Stimulated activated CD4-positive, alpha-beta T cell treated with anti-CD3 and anti-CD28 coated beads, TNF-alpha, amount 100 ng/mL, for 4 hours (primary cell): ENCODE measurements around the gene ARL6IP6.
A peak's percentile ranks its signal among the peaks of the same experiment; 100 is the strongest.

ENCODE experiments used
- DNase-seq, 3 experiments: peaks; one replicate each; pipeline ENCODE4 v3.0.0-alpha.2; 2020; ENCODE audit warnings: low read depth in 3 of 3

The ARL6IP6 gene

DNA sequence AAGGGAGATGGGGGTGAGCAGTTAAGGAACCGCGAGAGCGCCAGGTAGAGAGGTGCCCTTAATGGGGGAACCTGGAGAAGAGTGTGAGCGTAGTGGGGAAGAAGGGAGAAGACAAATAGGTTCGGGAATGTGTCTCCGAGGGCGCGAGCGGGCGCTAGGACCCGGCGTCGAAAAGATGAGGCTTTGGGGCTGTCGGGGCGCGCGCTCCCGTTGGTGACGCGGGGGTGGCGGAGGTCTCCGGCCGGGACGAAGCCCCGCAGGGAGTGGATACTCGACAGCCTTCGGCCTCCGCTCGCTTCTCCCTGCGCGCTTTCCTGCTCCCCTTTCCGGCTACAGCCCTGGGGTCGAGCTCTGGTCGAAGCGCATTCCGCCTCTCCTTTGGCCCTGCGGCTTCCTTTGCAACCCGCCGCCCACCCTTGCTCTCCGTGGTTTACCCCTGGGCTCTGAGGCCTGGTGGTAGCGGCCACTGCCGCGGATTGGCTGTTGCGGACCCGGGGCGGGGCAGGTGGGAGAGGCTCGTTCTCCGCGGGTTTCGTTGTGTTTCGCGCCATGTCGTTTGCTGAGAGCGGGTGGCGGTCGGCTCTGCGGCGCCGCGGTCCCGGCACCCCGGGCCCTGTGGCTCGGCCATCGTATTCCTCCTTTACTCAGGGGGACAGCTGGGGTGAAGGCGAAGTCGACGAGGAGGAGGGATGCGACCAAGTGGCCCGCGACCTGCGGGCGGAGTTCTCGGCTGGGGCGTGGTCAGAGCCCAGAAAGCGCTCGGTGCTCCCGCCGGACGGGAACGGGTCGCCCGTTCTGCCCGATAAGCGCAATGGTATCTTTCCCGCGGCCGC, at the start of gene ARL6IP6:
TSS of gene ARL6IP6 (plus strand) at position 545 of the 833 bp plus-strand sequence. CDS start at position 550, 5 bp downstream.
- peak; percentile 86 to 91 (median 87) for DNase-seq

DNA sequence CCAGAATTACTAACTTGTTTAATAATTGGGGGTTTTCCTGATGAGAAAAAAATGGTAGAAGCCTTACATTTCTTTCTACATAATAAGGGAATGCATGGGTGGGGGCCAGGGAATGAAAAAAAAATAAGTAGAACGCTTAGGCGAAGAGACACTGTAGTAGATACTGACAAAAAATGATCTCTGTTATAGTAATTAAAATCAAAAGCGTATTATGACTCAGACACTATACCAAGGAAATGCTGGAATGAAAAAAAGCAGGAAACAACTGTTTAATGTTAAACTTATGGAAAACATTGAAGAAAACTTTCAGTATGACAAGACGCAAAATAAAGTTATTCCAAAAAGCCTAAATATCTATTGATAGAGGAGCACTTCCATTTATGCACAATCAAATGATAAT, 44.1 kb upstream of the ARL6IP6 start:
- no peak for DNase-seq

DNA sequence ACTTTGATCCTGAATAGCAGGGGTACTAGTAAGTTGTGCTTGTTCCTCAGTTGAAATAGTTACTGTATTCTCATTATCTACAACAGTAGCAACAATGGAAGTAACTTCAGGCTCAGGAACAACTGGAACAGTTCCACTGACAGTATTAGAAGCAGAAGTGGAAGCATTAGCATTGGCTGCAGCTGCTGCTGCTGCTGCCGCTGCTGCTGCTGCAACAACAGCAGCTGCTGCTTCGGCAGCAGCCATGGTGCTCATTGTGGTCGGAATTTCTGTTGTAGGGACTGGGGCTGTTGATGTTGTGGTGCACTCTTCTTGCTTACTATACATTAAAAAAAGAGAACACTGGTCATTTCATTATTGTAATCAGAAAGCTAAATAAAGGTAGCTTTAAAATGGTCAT, 42.0 kb upstream of the ARL6IP6 start:
- no peak for DNase-seq

DNA sequence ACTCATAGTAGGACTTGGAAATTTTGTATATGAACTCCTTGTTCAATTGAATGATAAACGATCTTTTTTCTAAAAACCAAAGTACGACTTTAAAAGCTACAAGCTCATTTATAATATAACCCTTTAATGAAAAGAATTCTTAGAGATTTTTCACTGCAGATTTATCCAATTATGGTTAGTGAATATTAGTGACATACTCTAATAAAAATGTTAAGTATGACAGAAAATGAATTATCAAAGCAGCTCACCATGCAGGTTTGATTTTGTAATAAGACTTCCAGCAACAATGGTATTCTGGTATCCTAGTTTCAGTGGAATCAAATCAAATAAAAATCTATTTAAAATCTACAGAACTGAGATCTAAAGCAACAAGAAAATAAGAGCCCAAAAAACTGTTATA, 39.6 kb upstream of the ARL6IP6 start:
- DNase-seq = no peak

DNA sequence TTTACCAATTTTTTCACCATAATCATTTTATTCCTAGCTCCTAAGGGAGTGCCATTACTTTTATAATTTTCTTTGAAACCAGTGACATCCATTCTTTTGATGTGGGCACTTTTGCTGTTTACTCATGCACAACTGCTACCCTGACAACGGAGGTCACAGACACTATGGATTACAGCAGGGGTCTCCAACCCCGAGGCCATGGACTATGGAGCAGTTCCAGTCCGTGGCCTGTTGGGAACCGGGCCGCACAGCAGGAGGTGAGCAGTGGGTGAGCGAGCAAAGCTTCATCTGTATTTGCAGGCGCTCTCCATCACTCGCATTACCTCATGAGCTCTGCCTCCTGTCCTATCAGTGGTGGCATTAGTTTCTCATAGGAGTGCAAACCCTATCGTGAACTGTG, 35.8 kb upstream of the ARL6IP6 start:
- no peak for DNase-seq

DNA sequence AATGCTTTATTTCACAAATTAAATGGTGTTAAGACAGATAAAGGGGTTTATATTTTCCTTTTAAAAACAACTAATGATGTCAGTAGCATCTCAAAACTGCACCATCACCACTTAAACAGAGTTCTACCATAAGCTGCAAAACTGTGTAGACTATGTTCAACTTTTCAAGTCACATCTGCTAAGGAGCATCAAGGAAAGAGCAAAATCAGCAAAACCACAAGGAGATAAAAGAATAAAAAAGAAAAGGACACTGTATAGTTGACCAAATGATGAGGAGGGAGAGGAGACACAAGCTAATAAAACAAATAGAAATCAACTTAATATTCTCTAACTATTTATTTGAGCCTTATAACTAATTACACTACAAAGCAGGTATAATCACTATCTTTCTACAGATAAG, 35.0 kb upstream of the ARL6IP6 start:
- no peak for DNase-seq

DNA sequence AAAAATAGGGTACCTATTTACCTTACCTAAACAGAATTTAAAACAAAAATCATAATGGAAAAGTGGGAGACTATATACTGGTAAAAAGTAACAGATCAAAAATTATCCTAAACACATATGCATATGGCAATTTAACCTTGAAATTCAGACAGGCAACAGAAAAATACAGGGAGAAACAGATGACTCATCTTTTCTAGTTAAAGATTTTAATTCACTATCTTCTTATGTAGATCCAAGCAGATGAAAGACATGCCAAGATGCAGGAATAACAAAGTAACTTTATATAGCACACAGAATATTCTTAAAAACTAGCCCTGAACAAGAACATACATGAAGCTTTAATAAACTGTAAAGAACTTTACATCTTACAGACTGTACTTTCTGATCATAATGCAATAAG, 32.1 kb upstream of the ARL6IP6 start:
- DNase-seq = no peak

DNA sequence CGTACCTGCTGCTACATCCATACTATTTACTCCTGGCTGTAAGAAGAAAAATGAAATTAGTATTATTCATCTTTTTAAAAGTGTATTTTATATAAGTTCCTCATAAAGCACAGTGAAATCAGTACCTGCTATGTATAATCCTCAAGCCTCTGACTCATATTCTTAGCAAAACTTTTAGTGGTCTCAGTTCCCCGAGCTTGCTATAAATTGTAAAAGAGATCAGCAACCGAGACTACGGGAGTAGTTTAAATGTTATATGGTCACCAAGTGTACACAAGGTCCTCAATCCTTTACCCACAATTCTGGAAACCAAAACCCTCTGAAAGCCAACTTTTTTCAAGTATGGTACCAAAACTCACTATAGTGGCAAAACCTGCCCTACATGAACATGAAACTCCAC, 25.4 kb upstream of the ARL6IP6 start:
- no peak for DNase-seq

DNA sequence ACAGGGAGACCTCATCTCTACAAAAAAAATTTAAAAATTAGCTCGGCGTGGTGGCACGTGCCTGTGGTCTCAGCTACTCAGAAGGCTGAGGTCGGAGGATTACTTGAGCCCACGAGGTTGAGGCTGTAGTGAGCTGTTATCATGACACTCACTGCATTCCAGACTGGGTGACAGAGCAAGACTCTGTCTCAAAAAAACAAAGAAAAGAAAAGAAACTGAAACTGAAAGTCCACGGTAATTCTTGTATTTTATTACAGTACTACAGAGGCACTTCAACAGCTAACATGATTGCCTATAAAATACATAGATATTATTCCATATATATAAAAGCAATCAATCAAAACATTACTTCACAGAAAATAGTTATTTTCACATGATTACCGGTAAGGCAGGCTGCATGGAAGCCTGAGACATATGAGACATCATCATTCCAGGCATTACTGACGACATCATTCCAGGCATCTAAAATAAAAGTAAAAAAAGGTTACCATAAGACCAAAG, 24.2 kb upstream of the ARL6IP6 start:
- DNase-seq = peak in 2 of 3 experiments; percentile 11 to 21

DNA sequence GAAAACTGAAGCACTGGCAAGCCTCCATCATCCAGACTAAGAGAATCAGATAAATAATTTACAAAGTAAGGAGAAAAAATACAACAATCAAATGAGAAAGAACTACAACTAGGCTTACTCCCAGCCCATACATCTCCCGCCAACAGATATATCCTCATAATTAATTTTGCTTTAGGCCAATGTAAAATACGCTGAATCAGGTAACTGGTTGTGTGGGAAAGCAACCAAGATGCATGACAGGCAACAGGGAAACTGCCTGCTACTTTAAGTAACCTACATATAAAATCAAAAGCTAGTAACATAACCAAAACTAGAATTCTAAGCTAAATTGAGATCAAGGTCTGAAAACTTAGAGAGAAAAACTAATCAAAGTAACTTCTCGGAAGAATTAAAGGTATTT, 22.7 kb upstream of the ARL6IP6 start:
- DNase-seq = no peak

DNA sequence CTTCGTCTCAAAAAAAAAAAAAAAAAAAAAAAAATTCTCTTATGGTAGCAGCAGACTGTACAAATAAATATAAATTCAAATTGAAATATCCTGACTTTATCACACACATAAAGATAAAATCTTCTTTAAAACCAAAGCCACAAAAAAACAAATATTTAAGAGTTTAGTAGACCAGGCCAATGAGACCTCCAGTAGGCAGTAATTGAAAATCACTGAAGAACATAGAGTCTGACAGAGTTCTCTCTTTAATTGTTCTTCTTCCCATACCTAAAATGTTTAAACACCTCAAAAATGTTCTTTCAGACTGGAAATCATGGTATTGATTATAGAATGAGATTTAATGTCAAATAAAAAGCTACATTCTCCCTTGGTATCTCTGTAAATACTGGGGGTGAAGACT, 21.9 kb upstream of the ARL6IP6 start:
- DNase-seq = no peak

DNA sequence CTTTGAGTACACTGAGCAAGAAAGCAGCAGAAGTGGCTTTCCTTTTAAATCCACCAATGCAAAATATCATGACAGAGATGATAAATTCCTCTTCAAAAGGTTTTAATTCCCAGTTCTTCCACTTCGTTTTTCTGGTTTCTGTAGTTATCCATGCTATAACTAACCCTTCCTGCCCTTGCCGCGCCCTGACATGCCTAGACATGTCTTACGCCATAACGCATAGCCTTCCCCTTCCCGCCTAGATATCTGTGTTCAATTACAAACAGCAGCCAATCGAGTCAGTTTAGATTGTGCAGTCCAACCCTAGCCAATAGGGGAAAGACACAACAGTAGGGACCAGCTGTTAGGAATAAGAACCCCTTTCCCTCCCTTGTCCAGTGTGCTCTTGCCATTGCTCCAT, 17.2 kb upstream of the ARL6IP6 start:
- DNase-seq = no peak

DNA sequence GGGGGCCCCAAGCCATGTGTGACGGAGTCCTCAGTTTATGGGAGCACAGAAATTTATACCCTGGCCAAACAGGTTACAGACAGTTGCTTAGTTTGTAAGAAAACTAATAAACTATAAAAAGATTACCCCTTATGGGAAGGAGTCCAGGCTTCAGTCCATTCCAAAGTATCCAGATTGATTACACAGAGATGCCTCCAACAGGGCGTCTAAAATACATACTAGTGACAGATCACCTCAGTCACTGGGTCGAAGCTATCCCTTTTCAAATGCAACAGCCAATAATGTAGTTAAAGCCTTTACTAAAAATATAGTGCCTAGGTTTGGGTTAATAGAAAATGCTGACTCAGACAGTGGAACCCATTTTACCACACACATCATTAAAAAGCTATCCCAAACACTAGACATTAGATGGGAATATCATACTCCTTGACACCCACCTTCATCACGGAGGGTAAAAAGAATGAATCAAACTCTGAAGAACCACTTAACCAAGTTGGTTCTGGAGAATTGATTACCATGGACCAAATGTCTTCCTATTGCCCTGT, 11.9 kb upstream of the ARL6IP6 start:
- no peak for DNase-seq

DNA sequence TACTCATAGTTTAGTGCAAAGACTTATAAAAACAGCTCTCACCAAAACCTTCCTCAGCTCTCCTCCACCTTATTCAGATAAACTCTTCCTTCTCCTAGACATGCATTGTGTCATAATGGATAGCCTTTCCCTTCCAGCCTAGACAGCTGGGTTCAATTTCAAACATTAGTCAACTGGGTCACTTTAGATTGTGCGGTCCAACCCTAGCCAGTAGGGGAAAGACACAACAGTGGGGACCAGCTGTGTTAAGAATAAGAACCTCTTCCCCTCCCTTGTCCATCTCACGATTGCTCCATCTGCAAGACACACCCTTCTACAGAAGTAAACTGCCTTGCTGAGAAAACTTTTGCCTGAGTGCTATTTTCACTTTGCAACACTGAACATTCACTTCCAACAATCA, 9.7 kb upstream of the ARL6IP6 start:
- DNase-seq = no peak

DNA sequence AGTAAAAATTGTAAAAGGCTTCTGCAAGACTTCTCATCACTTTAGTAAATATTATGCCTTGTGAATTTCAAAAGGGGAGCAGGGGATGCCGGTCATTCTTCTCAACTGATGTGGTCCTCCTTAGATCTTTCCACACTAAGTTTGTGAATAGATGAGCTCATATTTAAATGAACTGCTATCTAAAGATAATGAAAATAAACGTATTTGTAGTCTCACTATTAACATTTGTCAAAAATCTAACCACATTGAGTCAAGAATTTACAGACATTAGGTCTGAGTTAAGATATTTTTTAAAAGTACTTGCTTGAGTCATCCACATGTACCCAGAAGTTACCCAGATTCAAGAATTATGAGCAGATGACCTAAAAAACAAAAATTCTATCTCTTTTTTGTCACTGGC, 7.7 kb upstream of the ARL6IP6 start:
- DNase-seq = no peak

DNA sequence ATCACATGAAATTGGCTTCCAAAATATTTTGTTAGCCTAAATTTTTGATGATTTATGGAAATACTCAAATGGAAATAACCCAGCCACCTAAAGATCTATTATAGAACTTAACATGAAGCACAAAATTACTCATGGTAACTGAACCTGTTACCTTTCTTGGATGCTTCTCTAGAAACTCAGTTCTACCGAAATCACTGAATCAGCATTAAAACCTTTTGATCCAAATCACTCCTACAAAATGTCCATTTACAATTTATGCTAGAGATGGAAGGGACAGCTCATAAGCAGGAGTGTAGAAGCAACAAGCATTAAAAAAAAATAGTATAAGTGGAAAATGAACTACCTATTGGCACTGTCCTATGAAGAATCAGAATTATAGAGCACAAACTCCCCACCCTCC, 3.3 kb upstream of the ARL6IP6 start:
- no peak for DNase-seq

DNA sequence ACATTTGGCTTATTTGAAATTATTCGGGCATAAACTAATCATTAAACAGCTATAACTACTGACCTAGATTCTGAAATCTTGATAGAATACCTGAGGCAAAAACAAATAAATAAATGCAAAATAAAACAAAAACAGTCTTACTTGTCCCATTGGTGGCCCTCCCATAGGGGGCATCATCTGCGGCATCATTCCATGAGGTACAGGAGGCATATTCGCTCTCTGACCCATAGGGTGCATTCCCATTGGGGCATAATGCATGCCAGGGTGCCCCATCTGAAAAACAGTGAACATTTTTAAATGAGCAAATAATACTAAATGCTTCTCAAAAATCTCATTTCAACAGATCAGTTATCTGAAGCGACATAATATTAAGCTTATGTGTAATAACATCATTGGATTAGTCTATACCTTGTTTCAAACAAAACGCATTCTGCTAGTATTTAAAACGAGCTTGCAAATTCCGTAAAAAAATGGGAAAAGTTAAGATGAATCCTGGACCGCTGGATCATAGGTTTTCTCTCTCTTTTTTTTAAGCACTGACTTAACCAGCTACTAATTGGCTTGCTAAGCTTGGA, 2.5 kb upstream of the ARL6IP6 start:
- DNase-seq = no peak

DNA sequence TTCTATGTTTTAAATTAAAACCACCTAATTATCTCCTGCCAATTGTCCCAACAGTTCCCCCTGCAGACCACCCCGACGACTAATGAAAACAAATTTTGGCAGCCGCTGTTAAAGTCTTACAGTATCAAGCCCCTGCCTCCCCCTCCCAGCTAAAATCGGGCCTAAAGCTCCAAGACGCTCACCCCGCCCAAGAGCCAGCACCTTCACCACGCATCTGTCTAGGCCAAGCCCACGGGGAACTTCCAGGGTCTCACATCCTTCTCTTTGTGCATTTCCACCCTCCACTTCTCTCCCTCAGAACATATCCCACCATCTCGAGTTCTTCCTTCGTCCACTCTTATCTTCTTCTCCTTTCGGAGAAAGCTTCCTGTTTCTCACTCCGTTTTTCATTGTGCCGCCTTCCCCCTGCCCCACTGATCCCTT, 1.6 kb upstream of the ARL6IP6 start:
- DNase-seq = no peak

DNA sequence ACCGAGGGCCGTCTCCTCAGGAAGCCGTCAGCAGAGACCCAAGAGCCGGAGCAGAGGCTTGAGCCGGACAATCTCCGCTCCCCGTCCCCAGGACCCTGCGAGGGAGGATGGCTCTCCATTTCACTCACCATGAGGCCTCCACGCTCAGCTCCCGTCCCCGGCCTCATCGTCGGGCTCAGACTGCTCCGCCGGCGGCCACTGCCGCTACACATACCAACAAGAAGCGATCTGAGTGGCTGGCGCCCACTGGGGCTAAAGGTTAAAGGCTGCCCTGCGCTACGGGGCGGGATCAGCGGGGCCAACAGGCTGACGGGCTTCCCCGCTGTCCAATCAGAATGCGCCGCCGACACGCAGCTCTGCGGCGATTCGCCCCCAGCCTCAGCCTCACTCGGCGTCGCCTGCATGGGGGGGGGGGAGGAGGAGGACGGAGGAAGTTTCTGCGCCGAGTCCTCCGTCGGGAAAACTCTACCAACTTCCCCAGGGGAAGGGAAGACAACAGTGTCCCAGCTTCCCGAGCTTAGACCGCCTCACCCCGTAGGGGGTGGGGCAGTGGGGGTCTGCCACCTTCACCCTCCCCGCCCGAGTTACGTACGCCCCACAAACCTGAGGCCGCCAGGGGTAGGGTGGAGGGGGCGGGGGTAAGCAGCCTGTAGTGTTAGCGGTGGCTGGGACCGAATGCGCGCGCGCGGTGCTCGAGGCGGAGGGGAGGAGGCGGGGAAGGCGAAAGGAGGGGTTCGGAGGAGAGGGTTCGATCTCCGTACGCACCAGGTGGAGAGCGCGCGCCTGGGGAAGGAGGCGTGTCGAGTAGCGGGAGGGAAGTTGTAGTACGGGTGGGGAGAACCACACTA, 968 bp upstream of the ARL6IP6 start, which contains the start of gene PRPF40A:
TSS of gene PRPF40A (minus strand) at position 234 of the 848 bp plus-strand sequence. CDS start at position 212, 22 bp downstream.
- DNase-seq = peak; percentile 97 to 98 (median 97)

DNA sequence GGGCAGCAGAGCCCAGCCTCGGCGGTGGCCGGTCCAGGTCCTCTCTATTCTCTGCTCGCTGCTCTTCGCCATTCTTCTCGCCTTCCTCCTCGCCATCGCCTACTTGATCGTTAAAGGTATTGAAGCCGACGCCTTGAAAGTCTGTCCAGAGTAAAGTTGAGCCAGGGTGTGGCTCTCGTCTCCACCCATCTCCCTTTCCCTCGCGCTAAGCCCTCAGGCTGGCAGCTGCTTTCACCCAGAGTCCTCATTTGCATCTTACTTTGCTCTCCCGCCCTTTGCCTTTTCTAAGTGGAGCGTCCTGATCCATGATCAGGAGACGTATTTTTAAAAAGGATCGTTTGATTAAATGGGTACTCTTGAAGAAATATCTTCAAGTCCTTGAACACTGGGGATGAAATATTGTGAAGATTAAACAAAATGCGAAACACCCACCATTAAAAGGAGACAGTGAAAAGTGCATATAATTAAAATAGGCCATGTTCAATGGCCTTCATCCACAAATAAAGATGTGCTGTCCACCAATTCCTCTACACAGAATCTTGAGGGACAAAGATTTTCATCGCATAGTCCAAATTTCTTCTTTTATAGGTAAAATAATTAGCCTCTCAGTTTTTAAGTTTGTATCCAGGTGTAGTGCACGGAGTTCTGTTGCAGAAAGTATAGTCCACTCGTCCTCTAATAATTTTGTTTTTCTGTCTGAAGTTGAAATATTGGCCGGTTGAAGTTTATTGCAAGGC, 657 bp downstream of the ARL6IP6 start:
- DNase-seq = no peak

DNA sequence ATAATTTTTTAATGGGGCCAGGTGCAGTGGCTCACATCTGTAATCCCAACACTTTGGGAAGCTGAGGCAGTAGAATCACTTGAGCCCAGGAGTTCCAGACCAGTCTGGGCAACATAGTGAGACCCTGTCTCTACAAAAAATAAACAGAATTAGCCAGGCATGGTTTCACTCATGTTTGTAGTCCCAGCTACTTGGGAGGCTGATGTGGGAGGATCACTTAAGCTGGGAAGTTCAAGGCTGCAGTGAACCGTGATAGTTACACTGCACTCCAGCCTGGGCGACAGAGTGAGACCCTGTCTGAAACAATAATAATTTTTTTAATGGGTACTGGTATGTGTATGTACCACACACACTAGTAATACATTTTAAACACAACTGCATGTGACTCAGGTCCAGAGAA, 2.4 kb downstream of the ARL6IP6 start:
- DNase-seq = no peak
